GM12878 (cell line): ENCODE measurements around the gene P2RY11.

Experiments
- BRCA1 ChIP-seq: IDR thresholded peaks from 2 replicates; pipeline ENCODE4 v1.6.1; 2011; ENCODE audit warnings: low read depth, low read length, improper control_type of control experiment
- IRF3 ChIP-seq: fragments of 450-650 bp; IDR thresholded peaks from 2 replicates; pipeline ENCODE4 v1.6.1; 2014; ENCODE audit warnings: mild to moderate bottlenecking
- ZSCAN29 ChIP-seq: fragments of 450-650 bp; IDR thresholded peaks from 2 replicates; pipeline ENCODE4 v1.6.1; 2017; ENCODE audit warnings: mild to moderate bottlenecking, moderate library complexity

GRCh38 chr19:10112895-10113591, 1.6 kb downstream of the P2RY11 start:
- TF ChIP-seq IRF3 (no peak), ZSCAN29 (no peak), BRCA1 (no peak)
